ENCODE results near the gene BOK. TPM values are rescaled to one million over a fixed set of nuclear protein-coding genes. Genes with fewer than 3 reads are reported as not detected.

Gene BOK
- polyA plus RNA-seq, 1 experiment = 42.9 TPM

DNA sequence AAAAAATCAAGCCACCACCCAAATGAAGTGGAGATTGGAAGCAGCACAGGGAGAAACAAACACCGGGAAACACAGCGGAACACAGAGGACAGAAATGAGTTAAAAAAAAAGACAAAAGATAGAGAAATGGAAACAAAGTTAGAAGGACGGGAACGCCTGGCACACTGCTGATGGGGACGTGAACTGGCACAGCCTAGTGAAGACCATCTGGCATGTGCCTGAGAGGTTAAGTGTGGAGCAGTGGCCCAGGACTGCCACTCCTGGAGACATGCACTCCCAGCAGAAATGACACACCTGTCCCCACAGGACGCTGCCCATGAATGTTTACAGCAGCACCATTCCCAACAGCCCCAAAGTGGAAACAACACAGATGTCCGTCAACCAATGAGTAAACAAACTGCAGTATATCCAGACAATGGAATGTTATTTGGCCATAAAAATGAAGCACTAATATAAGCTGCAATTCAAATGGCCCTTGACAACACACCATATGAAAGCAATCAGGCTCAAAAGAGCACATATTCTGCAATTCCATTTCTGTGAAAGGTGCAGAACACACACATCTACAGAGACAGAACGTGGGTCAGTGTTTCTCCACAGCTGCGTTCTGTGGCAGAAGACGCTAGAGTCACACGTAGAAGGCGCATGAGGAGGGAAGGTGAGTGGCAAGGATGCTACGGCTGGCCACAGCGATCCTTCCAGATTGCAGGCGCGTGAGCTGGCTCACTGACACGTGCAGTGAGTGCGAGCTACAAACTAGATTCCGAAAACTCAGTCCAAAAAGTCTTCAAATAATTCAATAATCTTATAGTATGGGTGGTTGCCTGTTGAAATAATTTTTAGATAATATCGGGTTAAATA is 53.8 kb downstream of the BOK start:
- ChIA-PET CTCF (interaction anchor here (0.6 to 0.7 kb wide), 3 partner anchors 20 to 698 kb away, joined by 3 read pairs; no protein-coding TSS in a partner anchor), POLR2A (interaction anchor here (0.6 kb wide), 1 partner anchor 28 kb away, joined by 4 read pairs; no protein-coding TSS in a partner anchor)
- Histone ChIP-seq H3K27me3 (ENCODE audit: control insufficient read depth, insufficient read depth, low read length) (no peaks in the 10 kb centered on the region), H3K4me3 (ENCODE audit: low read depth, low read length) (no peak overlapping the region), H3K36me3 (ENCODE audit: control insufficient read depth, insufficient read depth, low read length) (peaks cover 3% of the 10 kb centered on the region)
- no peak for DNase-seq (ENCODE audit: low read depth)
- TF ChIP-seq, protein P1, sequence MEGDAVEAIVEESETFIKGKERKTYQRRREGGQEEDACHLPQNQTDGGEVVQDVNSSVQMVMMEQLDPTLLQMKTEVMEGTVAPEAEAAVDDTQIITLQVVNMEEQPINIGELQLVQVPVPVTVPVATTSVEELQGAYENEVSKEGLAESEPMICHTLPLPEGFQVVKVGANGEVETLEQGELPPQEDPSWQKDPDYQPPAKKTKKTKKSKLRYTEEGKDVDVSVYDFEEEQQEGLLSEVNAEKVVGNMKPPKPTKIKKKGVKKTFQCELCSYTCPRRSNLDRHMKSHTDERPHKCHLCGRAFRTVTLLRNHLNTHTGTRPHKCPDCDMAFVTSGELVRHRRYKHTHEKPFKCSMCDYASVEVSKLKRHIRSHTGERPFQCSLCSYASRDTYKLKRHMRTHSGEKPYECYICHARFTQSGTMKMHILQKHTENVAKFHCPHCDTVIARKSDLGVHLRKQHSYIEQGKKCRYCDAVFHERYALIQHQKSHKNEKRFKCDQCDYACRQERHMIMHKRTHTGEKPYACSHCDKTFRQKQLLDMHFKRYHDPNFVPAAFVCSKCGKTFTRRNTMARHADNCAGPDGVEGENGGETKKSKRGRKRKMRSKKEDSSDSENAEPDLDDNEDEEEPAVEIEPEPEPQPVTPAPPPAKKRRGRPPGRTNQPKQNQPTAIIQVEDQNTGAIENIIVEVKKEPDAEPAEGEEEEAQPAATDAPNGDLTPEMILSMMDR (IDR thresholded peaks at IDR 0.05; ENCODE audit: insufficient read depth, low read depth, low read length) = no peak

DNA sequence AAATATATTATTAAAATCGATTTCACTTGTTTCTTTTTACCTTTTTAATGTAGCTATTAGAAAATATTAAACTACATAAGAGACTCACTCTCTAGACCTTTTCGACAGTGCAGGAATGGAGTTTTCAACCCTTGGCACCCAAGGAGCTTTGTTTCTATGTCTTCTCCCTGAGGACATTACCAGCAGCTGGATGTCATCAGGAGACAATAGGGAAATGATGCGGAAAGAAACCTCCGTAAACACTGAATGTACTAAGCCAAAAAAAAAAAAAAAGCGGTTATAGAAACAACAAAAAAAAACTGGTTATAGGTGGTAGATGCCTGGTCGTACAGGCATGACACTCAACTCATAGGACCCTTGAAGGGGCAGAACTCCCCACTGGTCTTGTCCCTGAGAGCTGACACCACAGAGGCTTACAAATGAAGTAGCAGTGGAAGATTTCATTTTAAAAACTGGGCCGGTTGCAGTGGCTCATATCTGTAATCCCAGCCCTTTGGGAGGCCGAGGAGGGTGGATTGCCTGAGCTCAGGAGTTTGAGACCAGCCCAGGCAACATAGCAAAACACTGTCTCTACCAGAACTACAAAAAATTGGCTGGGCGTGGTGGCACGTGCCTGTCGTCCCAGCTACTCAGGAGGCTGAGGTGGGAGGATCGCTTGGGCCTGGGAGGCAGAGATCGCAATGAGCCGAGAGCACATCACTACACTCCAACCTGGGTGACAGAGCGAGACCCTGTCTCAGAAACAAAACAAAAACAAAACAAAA is 54.7 kb downstream of the BOK start:
- Histone ChIP-seq H3K4me3 (ENCODE audit: low read depth, low read length) (no peak overlapping the region), H3K36me3 (ENCODE audit: control insufficient read depth, insufficient read depth, low read length) (peaks cover 2% of the 10 kb centered on the region), H3K27me3 (ENCODE audit: control insufficient read depth, insufficient read depth, low read length) (no peaks in the 10 kb centered on the region)
- ChIA-PET CTCF (interaction anchor here (0.6 to 0.7 kb wide), 2 partner anchors 21 to 461 kb away, joined by 3 read pairs; no protein-coding TSS in a partner anchor), POLR2A (interaction anchor here (0.7 kb wide), 1 partner anchor 55 kb away, joined by 12 read pairs; the partner anchor contains the start of gene BOK)
- TF ChIP-seq, protein P1 (IDR thresholded peaks at IDR 0.05; ENCODE audit: insufficient read depth, low read depth, low read length) = no peak
- no peak for DNase-seq (ENCODE audit: low read depth)

DNA sequence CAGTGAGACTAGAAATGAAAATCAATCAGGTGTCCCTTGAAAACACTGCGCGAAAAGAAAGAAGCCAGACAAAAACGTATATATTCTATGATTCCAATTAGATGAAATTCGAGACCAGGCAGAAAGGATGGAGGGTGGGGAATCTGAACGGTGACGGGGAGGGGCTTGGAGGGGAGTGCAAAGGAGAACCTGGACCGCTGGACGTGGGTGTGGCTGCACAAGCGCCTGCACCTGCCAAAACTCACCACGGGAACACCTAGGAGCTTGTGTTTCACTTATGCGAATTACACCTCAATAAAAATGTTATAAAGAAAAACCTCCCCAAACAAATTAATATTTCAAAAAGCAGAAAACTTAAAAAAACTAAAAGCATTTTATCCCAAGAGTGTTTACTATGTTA is 56.5 kb downstream of the BOK start:
- TF ChIP-seq, protein P1 (IDR thresholded peaks at IDR 0.05; ENCODE audit: insufficient read depth, low read depth, low read length) = no peak
- DNase-seq (ENCODE audit: low read depth) = no peak

DNA sequence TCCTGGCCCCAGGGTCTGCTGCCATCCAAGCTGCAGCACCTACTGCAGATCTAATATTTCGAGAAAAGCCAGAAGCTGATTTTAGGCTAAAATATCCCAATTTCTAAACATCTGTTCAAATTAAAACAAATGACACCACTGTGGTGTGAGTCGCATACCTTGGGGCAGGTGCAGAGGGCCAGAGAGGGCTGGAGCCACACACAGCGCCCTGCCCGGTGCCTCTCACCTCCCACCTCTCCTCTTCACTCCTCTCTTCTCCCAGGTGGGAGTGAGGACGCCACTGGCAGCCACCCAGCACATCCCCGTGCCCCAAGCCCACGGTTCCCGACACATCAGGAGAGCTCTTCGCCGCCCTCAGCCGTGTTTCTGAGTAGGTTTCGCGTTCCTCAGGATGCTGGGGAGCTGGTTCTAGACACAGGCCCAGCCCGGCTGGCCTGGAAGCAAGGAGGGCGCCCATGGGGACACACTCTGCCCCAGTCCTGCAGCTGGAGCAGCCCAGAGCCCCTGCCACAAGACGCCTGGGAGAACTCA is 57.0 kb downstream of the BOK start:
- no peaks in the 10 kb centered on the region for H3K27me3 ChIP-seq (ENCODE audit: control insufficient read depth, insufficient read depth, low read length)
- peaks cover 4% of the 10 kb centered on the region for H3K36me3 ChIP-seq (ENCODE audit: control insufficient read depth, insufficient read depth, low read length)
- ChIA-PET CTCF (no interaction called here), POLR2A (no interaction called here)
- no peak for DNase-seq (ENCODE audit: low read depth)
- TF ChIP-seq, protein P1 (IDR thresholded peaks at IDR 0.05; ENCODE audit: insufficient read depth, low read depth, low read length) = no peak
- no peak overlapping the region for H3K4me3 ChIP-seq (ENCODE audit: low read depth, low read length)

More for the DNA sequence above, 56.5 kb downstream of the BOK start:
- ChIA-PET POLR2A (no interaction called here), CTCF (no interaction called here)
- H3K36me3 ChIP-seq (ENCODE audit: control insufficient read depth, insufficient read depth, low read length) = peaks cover 4% of the 10 kb centered on the region
- H3K27me3 ChIP-seq (ENCODE audit: control insufficient read depth, insufficient read depth, low read length) = no peaks in the 10 kb centered on the region
- H3K4me3 ChIP-seq (ENCODE audit: low read depth, low read length) = no peak overlapping the region

All from BJ (cell line).